Neuronal stem cell (in vitro differentiated cells): ENCODE data around the gene DPP9.
A peak's percentile ranks its signal among the peaks of the same experiment; 100 is the strongest.

ENCODE experiments used
- DNase-seq: peaks from one replicate; pipeline ENCODE4 v3.0.0-alpha.2; 2013; ENCODE audit warnings: low spot score
- H2AFZ ChIP-seq: one replicate; pipeline ENCODE4 v1.6.1; 2013; ENCODE audit warnings: mild to moderate bottlenecking, low read length, inconsistent platforms
- H2AK5ac ChIP-seq: 2 replicates; pipeline ENCODE4 v1.6.1; 2013; ENCODE audit warnings: low read depth, mild to moderate bottlenecking, inconsistent platforms, low read length, moderate library complexity, mixed read lengths
- H2BK120ac ChIP-seq: 2 replicates; pipeline ENCODE4 v1.6.1; 2013; ENCODE audit warnings: low read depth, mild to moderate bottlenecking, inconsistent platforms, low read length, moderate library complexity, mixed read lengths
- H2BK12ac ChIP-seq: one replicate; pipeline ENCODE4 v1.6.1; 2013; ENCODE audit warnings: low read length, inconsistent platforms
- H2BK15ac ChIP-seq: 2 replicates; pipeline ENCODE4 v1.6.1; 2013; ENCODE audit warnings: mild to moderate bottlenecking, low read length, inconsistent platforms, mixed read lengths
- H2BK5ac ChIP-seq: one replicate; pipeline ENCODE4 v1.6.1; 2013; ENCODE audit warnings: inconsistent platforms, mild to moderate bottlenecking, low read length, moderate library complexity
- H3K14ac ChIP-seq: one replicate; pipeline ENCODE4 v1.6.1; 2013; ENCODE audit warnings: low read length, inconsistent platforms
- H3K18ac ChIP-seq: 2 replicates; pipeline ENCODE4 v1.6.1; 2013; ENCODE audit warnings: low read length, inconsistent platforms
- H3K23ac ChIP-seq: 2 replicates; pipeline ENCODE4 v1.6.1; 2013; ENCODE audit warnings: low read depth, mild to moderate bottlenecking, mixed read lengths, low read length, inconsistent platforms; ENCODE audit not compliant: poor library complexity
- H3K27ac ChIP-seq: replicated peaks from 3 replicates; pipeline ENCODE4 v1.5.1; 2013; ENCODE audit warnings: low read length, inconsistent platforms
- H3K27me3 ChIP-seq, 3 experiments: 2 replicates each; pipeline ENCODE4 v1.6.1; 2013; ENCODE audit warnings: low read length in 3 of 3, mild to moderate bottlenecking in 2 of 3, inconsistent platforms in 1 of 3, low read depth in 1 of 3, mixed read lengths in 1 of 3, moderate library complexity in 1 of 3; ENCODE audit not compliant: control insufficient read depth in 3 of 3, insufficient read depth in 3 of 3
- H3K36me3 ChIP-seq, 2 donors: replicated peaks in 1 of 2; 2 replicates each; pipeline ENCODE4 v1.6.1; 2013; ENCODE audit warnings: low read length in 2 of 2; ENCODE audit not compliant: control insufficient read depth in 2 of 2, insufficient read depth in 2 of 2
- H3K4ac ChIP-seq: 2 replicates; pipeline ENCODE4 v1.6.1; 2013; ENCODE audit warnings: inconsistent platforms, mild to moderate bottlenecking, low read length, moderate library complexity
- H3K4me1 ChIP-seq, 2 donors: 1 replicate in 1 of 2; 2 replicates in 1 of 2; pipeline ENCODE4 v1.6.1; 2013; ENCODE audit warnings: low read length in 2 of 2, low read depth in 1 of 2; ENCODE audit not compliant: control insufficient read depth in 2 of 2, insufficient read depth in 1 of 2
- H3K4me2 ChIP-seq: one replicate; pipeline ENCODE4 v1.6.1; 2013; ENCODE audit warnings: mild to moderate bottlenecking, low read length, inconsistent platforms; ENCODE audit not compliant: insufficient read depth, poor library complexity, severe bottlenecking
- H3K4me3 ChIP-seq, 2 donors: 2 replicates each; pipeline ENCODE4 v1.5.1; 2013; ENCODE audit warnings: low read length in 2 of 2, mild to moderate bottlenecking in 2 of 2, inconsistent platforms in 1 of 2, moderate library complexity in 1 of 2
- H3K79me1 ChIP-seq: one replicate; pipeline ENCODE4 v1.6.1; 2013; ENCODE audit warnings: low read depth, mild to moderate bottlenecking, inconsistent platforms, low read length, moderate library complexity
- H3K9ac ChIP-seq: one replicate; pipeline ENCODE4 v1.6.1; 2013; ENCODE audit warnings: mild to moderate bottlenecking, low read depth, low read length, inconsistent platforms; ENCODE audit not compliant: poor library complexity
- H3K9me3 ChIP-seq, 2 donors: replicated peaks in 1 of 2; 2 replicates each; pipeline versions ENCODE3 to v1.6.1; 2013; ENCODE audit warnings: low read length in 2 of 2, mild to moderate bottlenecking in 2 of 2, inconsistent platforms in 1 of 2, low read depth in 1 of 2, mixed read lengths in 1 of 2, moderate library complexity in 1 of 2; ENCODE audit not compliant: control insufficient read depth in 2 of 2, insufficient read depth in 1 of 2
- H4K8ac ChIP-seq: one replicate; pipeline ENCODE4 v1.6.1; 2013; ENCODE audit warnings: low read depth, mild to moderate bottlenecking, inconsistent platforms, low read length, moderate library complexity
- H4K91ac ChIP-seq: one replicate; pipeline ENCODE4 v1.6.1; 2013; ENCODE audit warnings: low read length, low read depth, mild to moderate bottlenecking, inconsistent platforms; ENCODE audit not compliant: poor library complexity
- WGBS, 2 donors: extraction: QIAGEN DNeasy Blood & Tissue Kit; methylation state at CpG; one replicate each; pipeline ENCODE4 v1.1.7; 2013; ENCODE audit warnings: missing lambda C conversion rate in 2 of 2, mixed read lengths in 1 of 2; ENCODE audit not compliant: insufficient read length in 2 of 2, insufficient replicate concordance in 1 of 2; ENCODE audit errors: extremely low coverage in 2 of 2; 5-methylcytosine and 5-hydroxymethylcytosine counted together

The DPP9 gene

GRCh38 chr19:4732680-4733114 lies 9.1 kb upstream of the DPP9 start:
- no peak overlapping the region for H4K8ac ChIP-seq
- peak overlapping the region; percentile 95 for H3K18ac ChIP-seq
- H2BK15ac ChIP-seq, result peak overlapping the region; percentile 49
- no peak overlapping the region for H3K9ac ChIP-seq
- no peak overlapping the region for H2BK5ac ChIP-seq
- no peak overlapping the region for H3K4me3 ChIP-seq
- H3K4me1 ChIP-seq, result peaks cover 0 to 2% of the 10 kb centered on the region in 2 donors
- H3K4me2 ChIP-seq, result peak overlapping the region; percentile 44
- WGBS, 2 donors, result no CpG with 5 or more reads among the region's 8 CpGs
- H3K14ac ChIP-seq, result no peak overlapping the region
- peak; percentile 59 for DNase-seq
- H3K36me3 ChIP-seq, result no peaks in the 10 kb centered on the region
- H3K4ac ChIP-seq, result no peak overlapping the region
- no peak overlapping the region for H2AK5ac ChIP-seq
- H2BK12ac ChIP-seq, result no peak overlapping the region
- H3K79me1 ChIP-seq, result no peaks in the 10 kb centered on the region
- H4K91ac ChIP-seq, result peak overlapping the region; percentile 89
- H2BK120ac ChIP-seq, result no peak overlapping the region
- no peaks in the 10 kb centered on the region for H3K9me3 ChIP-seq
- peak overlapping the region; percentile 76 for H2AFZ ChIP-seq
- no peak overlapping the region for H3K27ac ChIP-seq
- H3K23ac ChIP-seq, result no peak overlapping the region
- H3K27me3 ChIP-seq, result no peaks in the 10 kb centered on the region

GRCh38 chr19:4730740-4731171 lies 7.1 kb upstream of the DPP9 start:
- H2AFZ ChIP-seq, result no peak overlapping the region
- no peak overlapping the region for H2BK15ac ChIP-seq
- H3K9ac ChIP-seq, result no peak overlapping the region
- H3K36me3 ChIP-seq, result no peaks in the 10 kb centered on the region
- no peak overlapping the region for H3K18ac ChIP-seq
- H3K4me1 ChIP-seq, result peaks cover 0 to 2% of the 10 kb centered on the region in 2 donors
- H3K4me3 ChIP-seq, result no peak overlapping the region
- no peak for DNase-seq
- H3K14ac ChIP-seq, result no peak overlapping the region
- H4K8ac ChIP-seq, result no peak overlapping the region
- H3K4ac ChIP-seq, result no peak overlapping the region
- H2BK5ac ChIP-seq, result no peak overlapping the region
- no peaks in the 10 kb centered on the region for H3K79me1 ChIP-seq
- H2BK12ac ChIP-seq, result peak overlapping the region; percentile 11
- no CpG with 5 or more reads among the region's 1 CpG for WGBS, 2 donors
- no peak overlapping the region for H2AK5ac ChIP-seq
- no peak overlapping the region for H3K4me2 ChIP-seq
- no peak overlapping the region for H2BK120ac ChIP-seq
- H3K23ac ChIP-seq, result no peak overlapping the region
- H3K9me3 ChIP-seq, result no peaks in the 10 kb centered on the region
- no peak overlapping the region for H3K27ac ChIP-seq
- H3K27me3 ChIP-seq, result no peaks in the 10 kb centered on the region
- H4K91ac ChIP-seq, result no peak overlapping the region

- H2BK120ac ChIP-seq, result no peak overlapping the region
- H3K4ac ChIP-seq, result no peak overlapping the region
- H2AFZ ChIP-seq, result no peak overlapping the region
- H3K79me1 ChIP-seq, result no peaks in the 10 kb centered on the region
- no CpG with 5 or more reads among the region's 10 CpGs for WGBS, 2 donors
- H3K9ac ChIP-seq, result no peak overlapping the region
- no peak overlapping the region for H4K91ac ChIP-seq
- no peak overlapping the region for H3K27ac ChIP-seq
- no peaks in the 10 kb centered on the region for H3K27me3 ChIP-seq
- H2BK15ac ChIP-seq, result no peak overlapping the region
- H2BK5ac ChIP-seq, result no peak overlapping the region
- DNase-seq, result no peak
- no peak overlapping the region for H3K23ac ChIP-seq
- no peak overlapping the region for H3K4me3 ChIP-seq
- H3K18ac ChIP-seq, result no peak overlapping the region
- no peak overlapping the region for H2AK5ac ChIP-seq
- no peaks in the 10 kb centered on the region for H3K36me3 ChIP-seq
- H3K4me1 ChIP-seq, result peaks cover 0 to 2% of the 10 kb centered on the region in 2 donors
- no peak overlapping the region for H2BK12ac ChIP-seq
- H3K14ac ChIP-seq, result no peak overlapping the region
- no peak overlapping the region for H4K8ac ChIP-seq
- no peak overlapping the region for H3K4me2 ChIP-seq
- no peaks in the 10 kb centered on the region for H3K9me3 ChIP-seq
These were observed 5.2 kb upstream of the DPP9 start for GRCh38 chr19:4728871-4729270.

- peak overlapping the region; percentile 92 to 100 for H3K4me3 ChIP-seq
- H3K79me1 ChIP-seq, result peaks cover 18% of the 10 kb centered on the region
- no peak overlapping the region for H3K4ac ChIP-seq
- no peak overlapping the region for H3K14ac ChIP-seq
- H3K23ac ChIP-seq, result peak overlapping the region; percentile 92
- no peaks in the 10 kb centered on the region for H3K27me3 ChIP-seq
- no peak overlapping the region for H3K27ac ChIP-seq
- H2BK5ac ChIP-seq, result no peak overlapping the region
- DNase-seq, result no peak
- H3K9ac ChIP-seq, result peak overlapping the region; percentile 95
- WGBS, 2 donors, result no CpG with 5 or more reads among the region's 28 CpGs
- H3K4me1 ChIP-seq, result peaks cover 7 to 13% of the 10 kb centered on the region in 2 donors
- H3K36me3 ChIP-seq, result peaks cover 18 to 32% of the 10 kb centered on the region in 2 donors
- no peaks in the 10 kb centered on the region for H3K9me3 ChIP-seq
- no peak overlapping the region for H2BK15ac ChIP-seq
- H4K91ac ChIP-seq, result no peak overlapping the region
- H4K8ac ChIP-seq, result peak overlapping the region; percentile 95
- H3K18ac ChIP-seq, result peak overlapping the region; percentile 94
- peak overlapping the region; percentile 89 for H2AFZ ChIP-seq
- H2BK12ac ChIP-seq, result no peak overlapping the region
- peak overlapping the region; percentile 16 for H2AK5ac ChIP-seq
- H2BK120ac ChIP-seq, result peak overlapping the region; percentile 69
- H3K4me2 ChIP-seq, result peak overlapping the region; percentile 79
These were observed 709 bp downstream of the DPP9 start for GRCh38 chr19:4722671-4723594.
